NCI-H1436 (cell line): Measurements from ENCODE around the gene ASB16.
"Not testable (repeated sequence)": the region's sequence is repeated elsewhere in the genome, so short reads cannot be mapped to it uniquely, and the experiment has no call there.

Source experiments
- DNase-seq: peaks from one replicate; lab custom pipeline; 2025; lab: John Stamatoyannopoulos, UW

ASB16 gene

GRCh38 chr17:44147812-44148211 lies 22.7 kb upstream of the ASB16 start:
- DNase-seq: no peak

GRCh38 chr17:44149066-44149465 lies 21.4 kb upstream of the ASB16 start:
- DNase-seq: not testable (repeated sequence)

GRCh38 chr17:44149750-44150329 lies 20.7 kb upstream of the ASB16 start:
- no peak for DNase-seq

- DNase-seq: no peak
Observed at GRCh38 chr17:44152875-44153274, 17.6 kb upstream of the ASB16 start.

- no peak for DNase-seq
Observed at GRCh38 chr17:44155488-44155887, 15.0 kb upstream of the ASB16 start.

- no peak for DNase-seq
Observed at GRCh38 chr17:44159519-44160210, 10.8 kb upstream of the ASB16 start.

GRCh38 chr17:44164476-44164875 lies 6.0 kb upstream of the ASB16 start:
- no peak for DNase-seq

GRCh38 chr17:44167181-44167861 lies 3.2 kb upstream of the ASB16 start:
- DNase-seq: no peak

- DNase-seq: no peak
Observed at GRCh38 chr17:44170135-44170498, 387 bp upstream of the ASB16 start.

- no peak for DNase-seq
Observed at GRCh38 chr17:44171931-44172455, 1.5 kb downstream of the ASB16 start.

- no peak for DNase-seq
Observed at GRCh38 chr17:44174427-44174826, 3.9 kb downstream of the ASB16 start.

GRCh38 chr17:44176257-44176656 lies 5.8 kb downstream of the ASB16 start:
- no peak for DNase-seq

GRCh38 chr17:44176671-44177501 lies 6.4 kb downstream of the ASB16 start:
- DNase-seq: no peak

- no peak for DNase-seq
Observed at GRCh38 chr17:44177640-44178039, 7.1 kb downstream of the ASB16 start.

- no peak for DNase-seq
Observed at GRCh38 chr17:44178133-44178532, 7.6 kb downstream of the ASB16 start.

GRCh38 chr17:44183024-44183423 lies 12.5 kb downstream of the ASB16 start:
- no peak for DNase-seq

- DNase-seq: no peak
Observed at GRCh38 chr17:44184212-44184810, 13.8 kb downstream of the ASB16 start.

GRCh38 chr17:44186307-44187130 lies 16.0 kb downstream of the ASB16 start, which contains the start of gene TMUB2:
TSS of gene TMUB2 (plus strand) at chr17:44186972. CDS start at chr17:44187709, 737 bp downstream.
- DNase-seq: peak; percentile 100

- peak; percentile 81 for DNase-seq
Observed at GRCh38 chr17:44187131-44187899, 16.8 kb downstream of the ASB16 start.
